HEK293T (cell line): Measurements from ENCODE around the gene CNOT9.

Experiments used
- BHLHE40 ChIP-seq: fragments of 450-650 bp; IDR thresholded peaks from 2 replicates; pipeline ENCODE4 v1.6.1; 2016; ENCODE audit warnings: mild to moderate bottlenecking, moderate library complexity, borderline replicate concordance
- ELF4 ChIP-seq: fragments of 450-650 bp; IDR thresholded peaks from 2 replicates; pipeline ENCODE4 v1.6.1; 2017; ENCODE audit warnings: antibody characterized with exemption
- FOXA1 ChIP-seq: fragments of 450-650 bp; IDR thresholded peaks from 2 replicates; pipeline ENCODE4 v1.6.1; 2016; ENCODE audit warnings: mild to moderate bottlenecking
- FOXK2 ChIP-seq: fragments of 450-650 bp; IDR thresholded peaks from 2 replicates; pipeline ENCODE4 v1.6.1; 2016; ENCODE audit warnings: mild to moderate bottlenecking
- FOXM1 ChIP-seq: fragments of 450-650 bp; IDR thresholded peaks from 2 replicates; pipeline ENCODE4 v1.6.1; 2017; ENCODE audit warnings: mild to moderate bottlenecking, borderline replicate concordance
- HDGF ChIP-seq: fragments of 450-650 bp; IDR thresholded peaks from 2 replicates; pipeline ENCODE4 v1.6.1; 2017; ENCODE audit warnings: antibody characterized with exemption, borderline replicate concordance
- LEF1 ChIP-seq: fragments of 450-650 bp; IDR thresholded peaks from 2 replicates; pipeline ENCODE4 v1.6.1; 2017; ENCODE audit warnings: mild to moderate bottlenecking, borderline replicate concordance
- SP1 ChIP-seq: fragments of 450-650 bp; IDR thresholded peaks from 2 replicates; pipeline ENCODE4 v1.6.1; 2017
- TARDBP ChIP-seq: fragments of 450-650 bp; IDR thresholded peaks from 2 replicates; pipeline ENCODE4 v1.6.1; 2016
- TF ChIP-seq, protein P1 (sequence below): fragments of 450-650 bp; IDR thresholded peaks from 2 replicates; pipeline ENCODE4 v1.6.1; 2016

- TF ChIP-seq FOXM1 (no peak), TARDBP (no peak), BHLHE40 (no peak), SP1 (no peak), LEF1 (no peak), FOXK2 (no peak), HDGF (no peak), ELF4 (no peak), FOXA1 (no peak)
- TF ChIP-seq, protein P1, sequence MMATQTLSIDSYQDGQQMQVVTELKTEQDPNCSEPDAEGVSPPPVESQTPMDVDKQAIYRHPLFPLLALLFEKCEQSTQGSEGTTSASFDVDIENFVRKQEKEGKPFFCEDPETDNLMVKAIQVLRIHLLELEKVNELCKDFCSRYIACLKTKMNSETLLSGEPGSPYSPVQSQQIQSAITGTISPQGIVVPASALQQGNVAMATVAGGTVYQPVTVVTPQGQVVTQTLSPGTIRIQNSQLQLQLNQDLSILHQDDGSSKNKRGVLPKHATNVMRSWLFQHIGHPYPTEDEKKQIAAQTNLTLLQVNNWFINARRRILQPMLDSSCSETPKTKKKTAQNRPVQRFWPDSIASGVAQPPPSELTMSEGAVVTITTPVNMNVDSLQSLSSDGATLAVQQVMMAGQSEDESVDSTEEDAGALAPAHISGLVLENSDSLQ = no peak
These were observed 9.0 kb downstream of the CNOT9 start for GRCh38 chr2:218577482-218578220.
